ENCODE data around the gene PORCN.

DNA sequence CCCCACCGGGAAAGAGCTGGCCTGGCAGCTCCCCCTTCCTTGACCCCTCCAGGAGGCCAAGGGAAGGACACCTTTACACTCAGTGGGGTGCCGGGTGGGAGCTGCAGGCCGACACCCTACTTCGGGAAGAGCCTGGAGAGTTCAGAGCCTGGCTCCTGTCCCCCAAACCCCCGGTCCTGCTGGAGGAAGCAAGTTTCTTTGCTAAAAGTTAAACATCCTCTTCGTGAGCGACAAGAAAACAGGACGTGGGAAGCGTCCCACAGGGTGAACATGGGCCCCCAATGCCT is 35.1 kb upstream of the PORCN start:
- TF ChIP-seq, protein P1, sequence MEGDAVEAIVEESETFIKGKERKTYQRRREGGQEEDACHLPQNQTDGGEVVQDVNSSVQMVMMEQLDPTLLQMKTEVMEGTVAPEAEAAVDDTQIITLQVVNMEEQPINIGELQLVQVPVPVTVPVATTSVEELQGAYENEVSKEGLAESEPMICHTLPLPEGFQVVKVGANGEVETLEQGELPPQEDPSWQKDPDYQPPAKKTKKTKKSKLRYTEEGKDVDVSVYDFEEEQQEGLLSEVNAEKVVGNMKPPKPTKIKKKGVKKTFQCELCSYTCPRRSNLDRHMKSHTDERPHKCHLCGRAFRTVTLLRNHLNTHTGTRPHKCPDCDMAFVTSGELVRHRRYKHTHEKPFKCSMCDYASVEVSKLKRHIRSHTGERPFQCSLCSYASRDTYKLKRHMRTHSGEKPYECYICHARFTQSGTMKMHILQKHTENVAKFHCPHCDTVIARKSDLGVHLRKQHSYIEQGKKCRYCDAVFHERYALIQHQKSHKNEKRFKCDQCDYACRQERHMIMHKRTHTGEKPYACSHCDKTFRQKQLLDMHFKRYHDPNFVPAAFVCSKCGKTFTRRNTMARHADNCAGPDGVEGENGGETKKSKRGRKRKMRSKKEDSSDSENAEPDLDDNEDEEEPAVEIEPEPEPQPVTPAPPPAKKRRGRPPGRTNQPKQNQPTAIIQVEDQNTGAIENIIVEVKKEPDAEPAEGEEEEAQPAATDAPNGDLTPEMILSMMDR (IDR thresholded peaks at IDR 0.05; ENCODE audit: extremely low read depth in 1 of 2, insufficient read depth in 1 of 2, low read depth in 1 of 2, low read length in 2 of 2), result no peak
- no peak for TF ChIP-seq POLR2A (IDR thresholded peaks at IDR 0.05; ENCODE audit: low read depth, low read length)
- no peak for TF ChIP-seq EZH2 (IDR thresholded peaks at IDR 0.05; ENCODE audit: borderline replicate concordance, low read depth, low read length, severe bottlenecking)
- TF ChIP-seq, protein P2, sequence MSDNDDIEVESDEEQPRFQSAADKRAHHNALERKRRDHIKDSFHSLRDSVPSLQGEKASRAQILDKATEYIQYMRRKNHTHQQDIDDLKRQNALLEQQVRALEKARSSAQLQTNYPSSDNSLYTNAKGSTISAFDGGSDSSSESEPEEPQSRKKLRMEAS (IDR thresholded peaks at IDR 0.05; ENCODE audit: insufficient read depth, insufficient read length), result no peak
- TF ChIP-seq MYC (IDR thresholded peaks at IDR 0.05; ENCODE audit: low read depth, low read length), result no peak
- TF ChIP-seq JUN (IDR thresholded peaks at IDR 0.05; ENCODE audit: borderline replicate concordance, insufficient read depth, insufficient read length, low read depth), result no peak
- no peak for TF ChIP-seq POLR2AphosphoS5 (IDR thresholded peaks at IDR 0.05; ENCODE audit: insufficient read depth, low read depth, low read length)
- no peak for TF ChIP-seq GATA2 (IDR thresholded peaks at IDR 0.05; ENCODE audit: insufficient read depth, insufficient read length, low read depth, low read length)
- TF ChIP-seq FOS (IDR thresholded peaks at IDR 0.05; ENCODE audit: borderline replicate concordance, insufficient read depth, low read length), result no peak
